ENCODE results near the gene DTD1.

GRCh38 chr20:18717062-18717461 lies 129.2 kb downstream of the DTD1 start:
- TF ChIP-seq CTCF (conservative IDR thresholded peaks at IDR 0.05; ENCODE audit: low read depth, low read length) (no peak), EZH2 (IDR thresholded peaks at IDR 0.05; ENCODE audit: borderline replicate concordance, low read depth, low read length, poor library complexity, severe bottlenecking) (no peak)

Data from A673 (cell line).